ENCODE measurements around the gene APLP1. TPM values are rescaled to one million over a fixed set of nuclear protein-coding genes. Genes with fewer than 3 reads are reported as not detected.
"Not testable (repeated sequence)": the region's sequence is repeated elsewhere in the genome, so short reads cannot be mapped to it uniquely, and the experiment has no call there.

Gene APLP1
- total RNA-seq, 4 donors from 2014 or later: 4.6 to 14.6 (median 8.8) TPM

- H3K9me3 ChIP-seq: no peaks in the 10 kb centered on the region
- intact Hi-C loops (cut with DNase I): loop anchor here (10.0 kb wide), 1 partner anchor 112 kb away; the partner anchor contains the start of gene ARHGAP33
- TF ChIP-seq EP300 (IDR thresholded peaks at IDR 0.05) (no peak), POLR2AphosphoS5 (IDR thresholded peaks at IDR 0.05) (no peak), POLR2A (IDR thresholded peaks at IDR 0.05; ENCODE audit: low read depth) (no peak), CTCF (IDR thresholded peaks at IDR 0.05) (no peak)
- H3K4me1 ChIP-seq: no peaks in the 10 kb centered on the region
- no peaks in the 10 kb centered on the region for H3K27me3 ChIP-seq
- no peak overlapping the region for H3K27ac ChIP-seq (replicated peaks in 1 of 4)
- no peak overlapping the region for H3K4me3 ChIP-seq
- H3K36me3 ChIP-seq: peaks cover 31 to 57% (median 43%) of the 10 kb centered on the region in 4 donors
- no peak for DNase-seq (ENCODE audit: extremely low spot score)
- 84% methylated on average over 5 of the region's 5 CpGs for WGBS
Observed at GRCh38 chr19:35887197-35887596, 18.8 kb downstream of the APLP1 start.

GRCh38 chr19:35888398-35888797 is 20.0 kb downstream of the APLP1 start:
- no peak for DNase-seq (ENCODE audit: extremely low spot score)
- WGBS: 90% methylated on average over 9 of the region's 9 CpGs
- Histone ChIP-seq H3K4me3 (no peak overlapping the region), H3K9me3 (no peaks in the 10 kb centered on the region), H3K4me1 (no peaks in the 10 kb centered on the region), H3K36me3 (peaks cover 37 to 69% (median 53%) of the 10 kb centered on the region in 4 donors), H3K27ac (replicated peaks in 1 of 4) (no peak overlapping the region), H3K27me3 (no peaks in the 10 kb centered on the region)
- TF ChIP-seq POLR2A (IDR thresholded peaks at IDR 0.05; ENCODE audit: low read depth) (no peak), EP300 (IDR thresholded peaks at IDR 0.05) (no peak), CTCF (IDR thresholded peaks at IDR 0.05) (no peak), POLR2AphosphoS5 (IDR thresholded peaks at IDR 0.05) (no peak)
- intact Hi-C loops (cut with DNase I): loop anchor here (10.0 kb wide), 1 partner anchor 114 kb away; the partner anchor contains the start of gene ARHGAP33

- H3K4me3 ChIP-seq: no peak overlapping the region
- H3K27ac ChIP-seq (replicated peaks in 1 of 4): no peak overlapping the region
- TF ChIP-seq POLR2A (IDR thresholded peaks at IDR 0.05; ENCODE audit: low read depth) (no peak), CTCF (IDR thresholded peaks at IDR 0.05) (no peak), POLR2AphosphoS5 (IDR thresholded peaks at IDR 0.05) (no peak), EP300 (IDR thresholded peaks at IDR 0.05) (no peak)
- H3K4me1 ChIP-seq: no peaks in the 10 kb centered on the region
- H3K36me3 ChIP-seq: peaks cover 44 to 81% (median 63%) of the 10 kb centered on the region in 4 donors
- 91% methylated on average over 13 of the region's 18 CpGs for WGBS
- no peak for DNase-seq (ENCODE audit: extremely low spot score)
- intact Hi-C loops (cut with DNase I): loop anchor here (10.0 kb wide), 1 partner anchor 115 kb away; the partner anchor contains the start of gene ARHGAP33
- no peaks in the 10 kb centered on the region for H3K27me3 ChIP-seq
- no peaks in the 10 kb centered on the region for H3K9me3 ChIP-seq
Observed at GRCh38 chr19:35889370-35890112, 21.2 kb downstream of the APLP1 start.

GRCh38 chr19:35890113-35890650 is 21.8 kb downstream of the APLP1 start:
- no peak for TF ChIP-seq EP300 (IDR thresholded peaks at IDR 0.05)
- no peak for TF ChIP-seq POLR2AphosphoS5 (IDR thresholded peaks at IDR 0.05)
- no peak for TF ChIP-seq CTCF (IDR thresholded peaks at IDR 0.05)
- no peak for TF ChIP-seq POLR2A (IDR thresholded peaks at IDR 0.05; ENCODE audit: low read depth)
- H3K4me3 ChIP-seq: no peak overlapping the region
- WGBS: 90% methylated on average over 12 of the region's 13 CpGs
- H3K9me3 ChIP-seq: no peaks in the 10 kb centered on the region
- intact Hi-C loops (cut with DNase I): no loop called here
- no peak for DNase-seq (ENCODE audit: extremely low spot score)
- H3K27ac ChIP-seq (replicated peaks in 1 of 4): no peak overlapping the region
- no peaks in the 10 kb centered on the region for H3K27me3 ChIP-seq
- no peaks in the 10 kb centered on the region for H3K4me1 ChIP-seq
- H3K36me3 ChIP-seq: peaks cover 44 to 87% (median 68%) of the 10 kb centered on the region in 4 donors

- H3K4me3 ChIP-seq; intact Hi-C loops (cut with DNase I); H3K9me3 ChIP-seq; H3K27ac ChIP-seq (replicated peaks in 1 of 4); H3K27me3 ChIP-seq; DNase-seq (ENCODE audit: extremely low spot score): not testable (repeated sequence)
- Histone ChIP-seq H3K36me3 (peaks cover 56 to 99% (median 84%) of the 10 kb centered on the region in 4 donors), H3K4me1 (peaks cover 0 to 10% (median 5%) of the 10 kb centered on the region in 4 donors)
- WGBS: 83% methylated on average over 3 of the region's 3 CpGs
Observed at GRCh38 chr19:35891819-35892218, 23.4 kb downstream of the APLP1 start.
